ENCODE data around the gene UCHL3. TPM values are rescaled to one million over a fixed set of nuclear protein-coding genes. Genes with fewer than 3 reads are reported as not detected.

Gene UCHL3
- polyA plus RNA-seq, 1 donor from 2014 or later, result 47.1 TPM

DNA sequence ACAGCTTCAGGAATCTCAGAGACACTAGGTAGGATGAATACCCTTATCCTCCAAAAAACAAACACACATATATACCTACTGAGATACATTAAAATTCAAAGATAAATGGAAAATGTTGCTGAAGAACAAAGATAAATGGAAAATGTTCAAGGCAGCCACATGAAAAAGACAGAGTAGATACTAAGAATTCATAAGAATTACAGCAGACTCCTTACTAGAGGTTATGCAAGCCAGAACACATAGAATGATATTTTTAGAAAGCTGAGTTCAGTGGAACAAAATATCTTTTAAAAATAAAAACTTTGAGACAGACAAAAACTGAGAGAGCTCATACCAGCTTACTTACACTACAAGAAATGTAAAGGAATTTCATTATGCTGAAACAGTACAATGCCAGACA lies 35.6 kb downstream of the UCHL3 start:
- no peaks in the 10 kb centered on the region for H3K79me2 ChIP-seq (replicated peaks; ENCODE audit: insufficient read depth, low read length)
- no peaks in the 10 kb centered on the region for H3K9me2 ChIP-seq (ENCODE audit: insufficient read depth, low read length)
- H3K4me3 ChIP-seq (ENCODE audit: low read length), result no peak overlapping the region
- H4K20me1 ChIP-seq (ENCODE audit: insufficient read depth), result no peaks in the 10 kb centered on the region
- no peaks in the 10 kb centered on the region for H3K27me3 ChIP-seq (ENCODE audit: insufficient read depth, low read depth, low read length)
- TF ChIP-seq RAD21 (conservative IDR thresholded peaks at IDR 0.05), result no peak
- no peak for TF ChIP-seq EZH2 (IDR thresholded peaks at IDR 0.05; ENCODE audit: borderline replicate concordance, insufficient read depth, low read length, poor library complexity, severe bottlenecking)
- no peak for TF ChIP-seq SMC3 (conservative IDR thresholded peaks at IDR 0.05; ENCODE audit: poor library complexity)
- no peak for TF ChIP-seq POLR2AphosphoS5 (IDR thresholded peaks at IDR 0.05)
- TF ChIP-seq EP300 (conservative IDR thresholded peaks at IDR 0.05; ENCODE audit: poor library complexity, severe bottlenecking), result no peak
- TF ChIP-seq MXI1 (conservative IDR thresholded peaks at IDR 0.05; ENCODE audit: poor library complexity, severe bottlenecking), result no peak
- TF ChIP-seq, protein P1, sequence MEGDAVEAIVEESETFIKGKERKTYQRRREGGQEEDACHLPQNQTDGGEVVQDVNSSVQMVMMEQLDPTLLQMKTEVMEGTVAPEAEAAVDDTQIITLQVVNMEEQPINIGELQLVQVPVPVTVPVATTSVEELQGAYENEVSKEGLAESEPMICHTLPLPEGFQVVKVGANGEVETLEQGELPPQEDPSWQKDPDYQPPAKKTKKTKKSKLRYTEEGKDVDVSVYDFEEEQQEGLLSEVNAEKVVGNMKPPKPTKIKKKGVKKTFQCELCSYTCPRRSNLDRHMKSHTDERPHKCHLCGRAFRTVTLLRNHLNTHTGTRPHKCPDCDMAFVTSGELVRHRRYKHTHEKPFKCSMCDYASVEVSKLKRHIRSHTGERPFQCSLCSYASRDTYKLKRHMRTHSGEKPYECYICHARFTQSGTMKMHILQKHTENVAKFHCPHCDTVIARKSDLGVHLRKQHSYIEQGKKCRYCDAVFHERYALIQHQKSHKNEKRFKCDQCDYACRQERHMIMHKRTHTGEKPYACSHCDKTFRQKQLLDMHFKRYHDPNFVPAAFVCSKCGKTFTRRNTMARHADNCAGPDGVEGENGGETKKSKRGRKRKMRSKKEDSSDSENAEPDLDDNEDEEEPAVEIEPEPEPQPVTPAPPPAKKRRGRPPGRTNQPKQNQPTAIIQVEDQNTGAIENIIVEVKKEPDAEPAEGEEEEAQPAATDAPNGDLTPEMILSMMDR (IDR thresholded peaks at IDR 0.05; ENCODE audit: poor library complexity, severe bottlenecking), result no peak
- TF ChIP-seq TAF1 (IDR thresholded peaks at IDR 0.05; ENCODE audit: low read depth), result no peak
- TF ChIP-seq, protein P2, sequence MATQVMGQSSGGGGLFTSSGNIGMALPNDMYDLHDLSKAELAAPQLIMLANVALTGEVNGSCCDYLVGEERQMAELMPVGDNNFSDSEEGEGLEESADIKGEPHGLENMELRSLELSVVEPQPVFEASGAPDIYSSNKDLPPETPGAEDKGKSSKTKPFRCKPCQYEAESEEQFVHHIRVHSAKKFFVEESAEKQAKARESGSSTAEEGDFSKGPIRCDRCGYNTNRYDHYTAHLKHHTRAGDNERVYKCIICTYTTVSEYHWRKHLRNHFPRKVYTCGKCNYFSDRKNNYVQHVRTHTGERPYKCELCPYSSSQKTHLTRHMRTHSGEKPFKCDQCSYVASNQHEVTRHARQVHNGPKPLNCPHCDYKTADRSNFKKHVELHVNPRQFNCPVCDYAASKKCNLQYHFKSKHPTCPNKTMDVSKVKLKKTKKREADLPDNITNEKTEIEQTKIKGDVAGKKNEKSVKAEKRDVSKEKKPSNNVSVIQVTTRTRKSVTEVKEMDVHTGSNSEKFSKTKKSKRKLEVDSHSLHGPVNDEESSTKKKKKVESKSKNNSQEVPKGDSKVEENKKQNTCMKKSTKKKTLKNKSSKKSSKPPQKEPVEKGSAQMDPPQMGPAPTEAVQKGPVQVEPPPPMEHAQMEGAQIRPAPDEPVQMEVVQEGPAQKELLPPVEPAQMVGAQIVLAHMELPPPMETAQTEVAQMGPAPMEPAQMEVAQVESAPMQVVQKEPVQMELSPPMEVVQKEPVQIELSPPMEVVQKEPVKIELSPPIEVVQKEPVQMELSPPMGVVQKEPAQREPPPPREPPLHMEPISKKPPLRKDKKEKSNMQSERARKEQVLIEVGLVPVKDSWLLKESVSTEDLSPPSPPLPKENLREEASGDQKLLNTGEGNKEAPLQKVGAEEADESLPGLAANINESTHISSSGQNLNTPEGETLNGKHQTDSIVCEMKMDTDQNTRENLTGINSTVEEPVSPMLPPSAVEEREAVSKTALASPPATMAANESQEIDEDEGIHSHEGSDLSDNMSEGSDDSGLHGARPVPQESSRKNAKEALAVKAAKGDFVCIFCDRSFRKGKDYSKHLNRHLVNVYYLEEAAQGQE (IDR thresholded peaks at IDR 0.05; ENCODE audit: borderline replicate concordance), result no peak
- H3K4me2 ChIP-seq (ENCODE audit: low read length), result no peak overlapping the region
- no peak overlapping the region for H2AFZ ChIP-seq (ENCODE audit: low read depth, low read length)
- no peaks in the 10 kb centered on the region for H3F3A ChIP-seq (ENCODE audit: insufficient read depth, low read length, poor library complexity, severe bottlenecking)
- no peak overlapping the region for H3K9ac ChIP-seq (ENCODE audit: low read length)
- no peaks in the 10 kb centered on the region for H3K36me3 ChIP-seq (ENCODE audit: insufficient read depth, low read length)
- no peaks in the 10 kb centered on the region for H3K9me3 ChIP-seq (ENCODE audit: low read length)
- no peak overlapping the region for H3K27ac ChIP-seq (ENCODE audit: low read length)

DNA sequence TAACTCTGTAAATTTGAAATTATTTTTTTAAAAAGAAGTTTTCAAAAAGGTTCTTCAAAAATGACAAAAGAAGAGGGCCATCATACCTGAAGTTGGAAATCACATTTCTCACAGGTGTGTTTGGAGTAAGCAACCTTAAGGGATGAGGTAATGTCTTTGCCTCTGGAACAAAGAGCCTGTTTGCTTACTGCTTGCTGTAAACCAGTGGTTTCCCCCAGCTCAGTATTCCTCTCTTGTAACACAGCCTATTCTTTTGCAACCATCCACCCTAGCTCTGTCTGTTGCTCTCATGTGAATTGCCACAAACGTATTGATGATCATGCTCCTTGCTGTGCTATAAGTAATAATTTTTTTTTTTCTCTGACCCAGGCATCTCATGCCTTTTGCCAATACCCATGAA lies 38.1 kb downstream of the UCHL3 start:
- no peaks in the 10 kb centered on the region for H3K36me3 ChIP-seq (ENCODE audit: insufficient read depth, low read length)
- H2AFZ ChIP-seq (ENCODE audit: low read depth, low read length), result no peak overlapping the region
- no peak overlapping the region for H3K27ac ChIP-seq (ENCODE audit: low read length)
- no peaks in the 10 kb centered on the region for H3K79me2 ChIP-seq (replicated peaks; ENCODE audit: insufficient read depth, low read length)
- no peaks in the 10 kb centered on the region for H3K9me3 ChIP-seq (ENCODE audit: low read length)
- H3K4me2 ChIP-seq (ENCODE audit: low read length), result no peak overlapping the region
- no peak overlapping the region for H3K9ac ChIP-seq (ENCODE audit: low read length)
- no peaks in the 10 kb centered on the region for H3K9me2 ChIP-seq (ENCODE audit: insufficient read depth, low read length)
- no peak overlapping the region for H3K4me3 ChIP-seq (ENCODE audit: low read length)
- H4K20me1 ChIP-seq (ENCODE audit: insufficient read depth), result no peaks in the 10 kb centered on the region
- no peaks in the 10 kb centered on the region for H3F3A ChIP-seq (ENCODE audit: insufficient read depth, low read length, poor library complexity, severe bottlenecking)
- TF ChIP-seq, protein P1 (IDR thresholded peaks at IDR 0.05; ENCODE audit: poor library complexity, severe bottlenecking), result no peak
- no peak for TF ChIP-seq SMC3 (conservative IDR thresholded peaks at IDR 0.05; ENCODE audit: poor library complexity)
- TF ChIP-seq TAF1 (IDR thresholded peaks at IDR 0.05; ENCODE audit: low read depth), result no peak
- TF ChIP-seq, protein P2 (IDR thresholded peaks at IDR 0.05; ENCODE audit: borderline replicate concordance), result no peak
- TF ChIP-seq EZH2 (IDR thresholded peaks at IDR 0.05; ENCODE audit: borderline replicate concordance, insufficient read depth, low read length, poor library complexity, severe bottlenecking), result no peak
- TF ChIP-seq MXI1 (conservative IDR thresholded peaks at IDR 0.05; ENCODE audit: poor library complexity, severe bottlenecking), result no peak
- no peak for TF ChIP-seq EP300 (conservative IDR thresholded peaks at IDR 0.05; ENCODE audit: poor library complexity, severe bottlenecking)
- TF ChIP-seq RAD21 (conservative IDR thresholded peaks at IDR 0.05), result no peak
- no peak for TF ChIP-seq POLR2AphosphoS5 (IDR thresholded peaks at IDR 0.05)
- H3K27me3 ChIP-seq (ENCODE audit: insufficient read depth, low read depth, low read length), result no peaks in the 10 kb centered on the region
